ENCODE results near the gene SGK1.

GRCh38 chr6:134258849-134259306 lies 59.0 kb downstream of the SGK1 start:
- TF ChIP-seq EP300 (IDR thresholded peaks at IDR 0.05; ENCODE audit: low read depth) (no peak), POLR2A (IDR thresholded peaks at IDR 0.05) (no peak)
